ENCODE measurements around the gene UST.

DNA sequence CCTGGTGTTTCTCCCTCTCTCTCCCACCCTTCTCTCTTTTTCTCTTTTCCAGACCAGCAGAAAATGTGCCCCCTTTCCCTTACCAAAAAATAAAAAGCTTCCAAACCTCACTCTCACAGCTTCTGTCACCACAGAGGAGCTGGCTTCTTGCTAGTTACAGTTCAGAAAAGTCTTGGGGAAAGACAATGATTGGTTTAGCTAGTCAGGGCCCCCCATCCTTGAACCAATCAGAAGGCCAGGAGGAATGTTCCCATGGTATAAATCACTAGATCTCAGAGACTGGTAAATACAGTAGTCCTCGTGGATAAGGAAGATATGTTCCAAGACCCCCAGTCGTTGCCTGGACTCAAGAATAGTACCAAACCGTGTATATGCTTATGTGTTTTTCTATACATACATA lies 339.5 kb downstream of the UST start:
- no peak for TF ChIP-seq POLR2A (IDR thresholded peaks at IDR 0.05)
- TF ChIP-seq, protein P1, sequence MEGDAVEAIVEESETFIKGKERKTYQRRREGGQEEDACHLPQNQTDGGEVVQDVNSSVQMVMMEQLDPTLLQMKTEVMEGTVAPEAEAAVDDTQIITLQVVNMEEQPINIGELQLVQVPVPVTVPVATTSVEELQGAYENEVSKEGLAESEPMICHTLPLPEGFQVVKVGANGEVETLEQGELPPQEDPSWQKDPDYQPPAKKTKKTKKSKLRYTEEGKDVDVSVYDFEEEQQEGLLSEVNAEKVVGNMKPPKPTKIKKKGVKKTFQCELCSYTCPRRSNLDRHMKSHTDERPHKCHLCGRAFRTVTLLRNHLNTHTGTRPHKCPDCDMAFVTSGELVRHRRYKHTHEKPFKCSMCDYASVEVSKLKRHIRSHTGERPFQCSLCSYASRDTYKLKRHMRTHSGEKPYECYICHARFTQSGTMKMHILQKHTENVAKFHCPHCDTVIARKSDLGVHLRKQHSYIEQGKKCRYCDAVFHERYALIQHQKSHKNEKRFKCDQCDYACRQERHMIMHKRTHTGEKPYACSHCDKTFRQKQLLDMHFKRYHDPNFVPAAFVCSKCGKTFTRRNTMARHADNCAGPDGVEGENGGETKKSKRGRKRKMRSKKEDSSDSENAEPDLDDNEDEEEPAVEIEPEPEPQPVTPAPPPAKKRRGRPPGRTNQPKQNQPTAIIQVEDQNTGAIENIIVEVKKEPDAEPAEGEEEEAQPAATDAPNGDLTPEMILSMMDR (IDR thresholded peaks at IDR 0.05), result no peak
- TF ChIP-seq EP300 (IDR thresholded peaks at IDR 0.05), result no peak
